NCI-H1105 treated with DMSO at 0.1 percent for 48 hours (cell line): ENCODE measurements around the gene SRGAP3.
A peak's percentile ranks its signal among the peaks of the same experiment; 100 is the strongest.

Source experiments
- DNase-seq: peaks from one replicate; lab custom pipeline; 2025; lab: John Stamatoyannopoulos, UW

SRGAP3 gene

GRCh38 chr3:9081184-9081818, 168.1 kb downstream of the SRGAP3 start:
- no peak for DNase-seq

GRCh38 chr3:9080163-9080562, 169.3 kb downstream of the SRGAP3 start:
- DNase-seq = no peak

DNA sequence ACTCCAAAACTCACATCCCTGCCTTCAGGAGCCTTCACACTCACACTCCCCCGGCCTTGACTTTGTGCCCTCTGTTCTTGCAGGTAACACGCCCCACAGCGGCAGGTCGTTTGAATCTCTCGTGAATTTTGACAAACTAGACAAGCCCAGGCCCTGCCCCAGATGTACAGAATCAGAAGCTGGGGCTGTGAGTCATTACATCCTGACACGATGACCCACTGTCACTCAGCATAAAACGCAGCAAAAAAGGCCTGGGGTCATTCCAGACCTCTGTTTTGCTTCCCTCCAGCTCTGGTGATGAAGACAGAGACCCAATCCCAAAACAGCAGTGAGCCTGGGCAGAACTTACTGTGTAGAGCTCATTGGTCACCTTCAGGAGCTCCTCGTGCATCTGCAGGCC, 169.8 kb downstream of the SRGAP3 start:
- DNase-seq = no peak

DNA sequence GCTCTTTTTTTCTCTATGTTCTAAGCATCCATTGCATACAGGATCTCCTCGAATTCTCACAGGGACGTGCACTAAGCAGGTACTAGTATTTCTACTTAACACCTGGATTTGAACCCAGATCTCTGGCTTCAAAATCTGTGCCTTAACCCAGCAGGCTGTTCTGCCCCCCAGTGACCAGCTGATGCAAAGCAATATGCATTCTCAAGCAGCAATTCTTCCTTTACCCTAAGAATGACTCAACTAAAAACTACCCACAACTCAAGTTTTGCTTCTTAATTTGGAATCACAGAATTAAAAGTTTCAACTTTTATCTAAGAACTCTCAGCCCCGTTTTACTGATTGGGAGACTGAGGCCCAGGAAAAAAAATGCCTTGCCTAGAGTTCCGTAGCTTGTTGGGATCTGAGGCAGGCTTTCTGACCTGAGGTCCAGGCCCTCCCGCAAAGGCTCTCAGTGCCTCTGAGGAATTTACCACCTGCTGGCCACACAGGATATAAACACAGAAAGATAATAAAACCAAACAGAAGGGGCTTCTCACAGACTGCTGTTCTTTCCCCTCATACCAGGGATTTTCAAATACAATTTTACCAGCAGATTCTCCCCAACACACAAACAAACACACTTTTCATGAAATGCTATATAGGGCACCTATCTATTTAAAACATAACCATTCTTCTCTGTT, 170.7 kb downstream of the SRGAP3 start:
- DNase-seq = no peak

DNA sequence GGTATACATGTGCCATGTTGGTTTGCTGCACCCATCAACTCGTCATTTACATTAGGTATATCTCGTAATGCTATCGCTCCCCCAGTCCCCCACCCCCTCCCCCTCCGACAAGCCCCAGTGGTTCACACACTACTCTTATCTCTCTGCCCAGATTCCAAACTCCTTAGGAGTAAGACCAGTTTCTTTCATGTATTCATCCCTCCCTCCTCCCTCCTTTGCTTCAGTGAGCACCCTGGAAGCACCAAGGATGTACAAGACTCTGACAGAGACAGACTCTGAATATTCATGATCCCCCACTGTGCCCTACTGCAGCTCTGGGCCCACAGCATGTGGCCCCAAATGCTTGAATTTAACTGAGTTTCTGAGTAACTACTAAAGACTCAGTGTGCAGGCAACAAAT, 172.4 kb downstream of the SRGAP3 start:
- DNase-seq = no peak

DNA sequence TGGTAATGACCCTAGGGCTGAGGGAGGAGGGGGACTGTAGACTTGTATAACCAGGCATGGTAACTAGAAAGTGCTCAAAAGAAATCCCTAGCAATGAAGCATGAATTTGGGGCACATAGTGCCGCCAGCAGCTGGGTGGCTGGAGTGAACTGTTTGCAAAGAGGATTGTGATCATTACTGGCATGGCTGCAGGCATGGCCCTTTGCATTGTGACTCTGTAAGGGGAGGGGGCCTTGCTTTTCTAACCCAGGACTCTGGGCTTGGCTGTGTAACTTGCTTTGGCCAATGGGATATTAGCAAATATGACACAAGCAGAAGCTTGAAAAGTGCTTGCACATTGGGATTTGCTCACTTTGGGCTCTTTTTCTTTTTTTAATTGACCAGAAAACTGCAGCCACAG, 173.7 kb downstream of the SRGAP3 start:
- DNase-seq = no peak

DNA sequence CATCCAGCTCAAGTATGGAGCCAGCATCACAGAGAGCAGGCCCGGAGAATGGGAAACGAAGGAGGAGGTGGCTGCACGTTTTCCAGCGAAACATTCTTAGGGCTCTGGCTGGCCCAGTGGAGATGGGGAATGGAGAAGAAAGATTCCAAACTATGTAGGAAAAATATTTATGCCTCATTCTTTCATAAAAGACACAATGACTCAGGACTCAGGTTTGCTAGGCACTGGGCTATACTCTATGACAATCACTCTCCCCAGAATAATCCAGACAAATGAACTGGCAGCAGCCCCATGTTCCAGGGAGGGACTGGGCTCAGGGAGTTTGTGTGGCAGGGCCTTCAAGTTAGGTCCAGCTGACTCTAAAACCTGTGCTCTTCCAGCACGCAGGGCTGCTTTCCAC, 175.4 kb downstream of the SRGAP3 start:
- no peak for DNase-seq

DNA sequence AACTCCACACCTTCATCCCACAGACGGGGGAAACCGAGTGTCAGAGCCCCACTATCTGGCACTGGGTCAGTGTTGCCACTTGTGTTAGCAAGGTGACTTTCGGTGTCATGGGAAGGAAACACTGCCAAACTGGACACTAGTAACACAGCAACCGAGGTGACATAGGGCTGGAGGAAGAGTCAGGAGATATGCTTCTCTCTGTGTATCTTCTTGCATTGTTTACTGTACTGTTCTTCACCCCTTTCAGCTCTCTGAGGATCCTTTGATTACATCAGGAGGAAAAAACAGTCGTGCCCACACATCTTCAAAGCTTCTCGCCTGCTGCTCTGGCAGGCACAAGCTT, 176.8 kb downstream of the SRGAP3 start:
- no peak for DNase-seq

DNA sequence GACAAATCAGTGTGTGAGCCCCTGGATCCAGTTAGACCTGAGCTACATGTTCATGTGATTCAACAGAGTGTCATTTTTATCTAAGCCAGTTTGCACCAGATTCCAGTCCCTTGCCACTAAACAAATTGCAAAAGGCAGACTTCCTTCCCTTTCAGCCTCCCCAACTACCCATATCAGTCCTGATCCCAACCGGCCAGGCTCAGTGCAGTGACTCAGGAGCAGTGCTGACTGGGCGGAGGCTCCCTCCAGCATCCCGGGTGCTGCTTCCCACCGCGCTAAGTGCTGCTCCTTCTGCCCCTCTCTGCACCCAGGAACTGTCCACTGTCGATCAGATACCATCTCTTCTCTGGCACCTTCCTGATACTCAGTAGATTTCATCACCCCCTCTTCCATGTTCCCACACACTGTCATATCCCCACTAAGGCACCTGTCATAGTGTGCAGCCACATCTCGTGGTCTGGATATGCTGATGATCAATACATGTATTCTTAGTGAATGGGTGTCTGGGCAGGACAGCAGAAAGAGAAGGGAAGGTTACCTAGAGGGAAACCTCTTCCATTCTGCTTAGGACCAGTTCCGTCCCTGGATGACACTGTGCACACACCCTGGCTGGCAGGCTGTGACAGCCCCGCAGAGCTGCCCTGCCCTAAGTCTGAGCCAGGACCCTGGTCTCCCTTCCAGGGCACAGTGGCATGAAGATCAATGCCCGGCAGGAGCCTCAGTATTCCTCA, 177.3 kb downstream of the SRGAP3 start:
- no peak for DNase-seq

DNA sequence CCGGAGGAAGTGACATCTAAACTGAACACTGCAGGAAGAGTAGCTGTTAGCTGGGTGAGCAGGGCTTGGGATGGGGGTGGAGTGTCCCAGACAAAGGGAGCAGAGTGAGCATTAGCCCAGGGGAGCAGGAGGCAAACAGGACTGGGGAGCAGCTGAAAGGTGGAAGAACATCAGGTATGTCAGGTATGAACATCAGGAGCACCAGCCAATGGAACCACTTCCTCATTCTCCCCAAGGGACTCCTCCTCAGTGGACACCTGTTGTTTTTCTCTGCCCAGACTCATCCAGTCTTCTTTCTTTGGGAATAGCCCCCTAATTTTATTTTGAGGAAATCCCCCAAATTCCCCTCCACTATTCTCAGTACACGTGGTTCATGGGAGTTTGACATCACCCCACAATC, 178.5 kb downstream of the SRGAP3 start:
- no peak for DNase-seq

- DNase-seq = no peak
Observed at GRCh38 chr3:9069971-9070370, 179.5 kb downstream of the SRGAP3 start.

DNA sequence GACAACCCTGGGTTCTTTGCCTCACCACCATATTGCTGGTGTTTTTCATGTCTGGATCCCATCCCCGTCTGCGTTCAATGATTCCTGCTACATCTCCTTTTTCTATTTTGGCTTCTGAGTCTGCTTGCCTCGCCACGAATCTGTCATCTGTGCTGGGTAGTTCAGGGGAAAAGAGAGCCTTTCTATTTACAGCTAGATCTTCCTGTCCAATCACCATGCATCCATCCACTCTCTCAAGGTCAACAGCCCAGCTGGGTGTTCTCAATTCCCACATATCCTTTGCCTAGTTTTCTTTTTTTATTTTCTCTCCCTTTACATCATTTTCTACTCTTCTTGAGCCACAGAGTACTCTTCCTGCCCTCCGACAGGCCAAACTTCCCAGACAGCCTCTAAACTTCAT, 181.4 kb downstream of the SRGAP3 start:
- no peak for DNase-seq

DNA sequence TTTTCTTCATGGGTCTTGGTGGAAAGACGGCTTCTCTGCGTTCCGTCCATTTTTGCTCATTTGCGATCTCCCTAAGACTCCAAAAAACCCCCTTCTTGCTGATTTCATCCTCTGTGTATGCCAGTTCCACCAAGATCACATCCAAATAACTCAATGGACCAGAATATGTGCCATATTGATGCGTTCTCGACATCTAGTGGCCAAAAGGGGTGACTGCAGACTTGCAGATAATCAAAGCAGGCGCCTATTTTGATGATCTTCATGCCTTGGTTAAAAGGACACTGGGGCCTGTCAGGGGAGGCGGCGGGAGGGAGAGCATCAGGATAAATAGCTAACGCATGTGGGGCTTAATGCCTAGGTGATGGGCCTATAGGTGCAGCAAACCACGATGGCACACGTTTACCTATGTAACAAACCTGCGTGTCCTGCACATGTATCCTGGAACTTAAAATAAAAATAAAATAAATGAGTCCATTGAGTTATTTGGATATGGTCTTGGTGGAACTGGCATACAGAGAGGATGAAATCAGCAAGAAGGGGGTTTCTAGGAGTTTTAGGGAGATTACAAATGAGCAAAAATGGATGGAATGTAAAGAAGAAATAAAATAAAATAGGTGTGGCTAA, 182.0 kb downstream of the SRGAP3 start:
- DNase-seq = peak; percentile 29

GRCh38 chr3:9066775-9067174, 182.7 kb downstream of the SRGAP3 start:
- no peak for DNase-seq

DNA sequence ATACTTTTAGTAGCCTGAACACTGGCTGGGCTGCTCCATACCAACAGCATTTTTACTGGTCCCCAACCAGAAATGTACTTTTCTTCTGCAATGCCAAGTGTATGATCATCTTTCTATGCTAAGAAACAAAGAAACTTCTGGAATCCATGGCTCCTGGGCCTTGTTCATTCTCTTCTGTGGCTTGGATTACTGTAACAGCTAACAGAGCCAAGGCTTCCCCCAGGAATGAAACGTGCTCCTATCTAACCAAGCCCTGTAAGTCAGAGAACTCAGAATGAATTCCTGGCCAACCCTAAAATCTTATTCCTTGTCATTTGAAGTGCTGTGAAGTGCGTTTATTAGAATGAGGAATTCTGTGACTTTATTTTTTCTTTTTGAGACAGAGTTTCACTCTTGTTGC, 183.3 kb downstream of the SRGAP3 start:
- no peak for DNase-seq

DNA sequence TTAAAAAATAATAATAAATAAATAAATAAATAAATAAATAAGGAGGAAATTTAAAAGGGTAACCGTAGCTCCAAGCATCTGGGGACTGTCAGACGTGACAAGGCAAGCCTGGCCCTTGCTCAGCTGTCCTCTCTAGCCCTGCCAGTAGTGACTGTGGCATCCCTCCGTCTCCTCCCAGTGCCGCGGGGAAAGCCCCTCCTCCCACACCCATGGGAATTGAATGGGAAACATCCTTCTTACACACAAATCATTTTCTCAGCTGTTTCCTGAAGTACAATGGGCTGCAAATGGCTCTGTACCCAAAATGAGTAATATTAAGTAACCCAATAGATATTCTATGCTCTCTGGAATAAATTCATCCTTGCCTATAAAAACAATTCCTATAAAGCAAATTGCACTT, 184.6 kb downstream of the SRGAP3 start:
- DNase-seq = no peak

DNA sequence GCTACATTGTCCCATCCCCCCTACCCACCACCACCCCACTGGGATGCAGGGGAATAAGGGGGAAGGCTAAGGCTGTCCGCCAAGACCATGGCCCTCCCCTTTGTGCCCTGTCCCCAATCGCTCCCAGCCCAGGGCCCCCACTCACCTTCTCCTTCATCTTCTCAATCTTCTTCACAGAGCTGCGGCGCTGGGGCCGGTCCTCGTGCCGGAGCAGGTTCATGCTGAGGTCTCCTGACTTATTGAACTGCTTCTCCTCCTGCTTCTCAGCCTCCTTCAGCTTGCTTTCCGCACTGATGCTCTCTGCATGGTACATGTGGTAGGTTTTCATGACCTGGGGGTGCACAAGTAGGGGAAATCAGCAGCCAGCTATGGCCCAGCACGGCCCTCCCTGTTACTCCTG, 185.2 kb downstream of the SRGAP3 start:
- no peak for DNase-seq

DNA sequence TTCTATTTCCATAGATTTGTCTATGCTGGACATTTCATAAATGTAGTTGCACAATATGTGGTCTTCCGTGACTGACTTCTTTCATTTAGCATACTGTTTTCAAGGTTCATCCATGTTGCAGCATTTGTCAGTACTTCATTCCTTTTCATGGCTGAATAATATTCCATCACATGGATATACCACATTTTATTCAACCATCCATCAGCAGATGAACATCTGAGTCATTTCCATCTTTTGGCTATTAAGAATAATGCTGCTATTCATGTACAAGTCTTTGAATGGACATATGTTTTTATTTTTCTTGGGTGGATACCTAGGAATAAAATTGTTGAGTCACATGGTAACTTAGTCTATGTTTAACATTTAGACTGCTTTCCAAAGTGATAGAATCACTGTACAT, 186.9 kb downstream of the SRGAP3 start:
- DNase-seq = no peak

- no peak for DNase-seq
Observed at GRCh38 chr3:9061634-9062033, 187.8 kb downstream of the SRGAP3 start.

DNA sequence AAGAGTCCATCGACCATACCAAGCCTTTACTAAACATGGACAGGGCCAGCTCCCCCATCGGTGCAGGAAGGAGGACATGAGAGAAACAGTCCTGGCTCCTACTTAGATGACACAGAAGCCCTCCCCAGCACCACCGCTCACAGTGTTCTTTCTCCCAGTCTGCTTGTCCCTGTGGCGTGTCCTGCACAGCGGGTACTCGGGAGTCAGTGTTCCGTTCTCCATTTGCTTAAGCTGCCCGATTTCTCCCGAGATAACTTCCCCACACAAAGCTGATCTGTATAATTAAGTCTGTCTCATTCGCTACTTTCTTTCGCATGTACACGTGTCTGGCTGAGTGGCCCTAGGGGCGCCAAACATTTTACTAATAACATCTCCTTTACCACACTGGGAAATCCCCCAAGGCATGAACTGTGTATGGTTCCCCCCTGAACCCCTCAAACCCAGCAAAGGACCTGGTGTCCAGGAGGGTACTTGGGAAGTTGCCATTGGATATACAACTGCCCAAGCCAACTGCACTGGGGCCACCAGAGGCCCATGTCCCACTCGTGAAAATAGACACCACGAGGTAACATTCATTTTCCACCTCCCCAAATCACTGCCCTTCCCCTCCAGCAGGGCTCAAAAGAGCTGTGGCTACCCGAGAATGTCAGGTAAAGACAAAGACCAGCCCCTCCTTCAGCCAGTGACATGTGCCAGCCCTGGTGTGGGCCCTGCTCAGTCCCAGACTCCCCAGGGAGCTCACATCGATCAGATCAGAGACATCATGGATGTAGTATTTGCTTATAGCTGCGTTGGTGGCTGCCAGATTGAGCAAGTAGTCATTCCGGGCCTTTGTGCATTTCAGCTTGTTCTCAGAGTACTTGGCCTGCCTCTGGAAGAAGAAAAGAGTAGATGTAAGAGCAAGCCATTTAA, 189.7 kb downstream of the SRGAP3 start:
- DNase-seq = no peak

DNA sequence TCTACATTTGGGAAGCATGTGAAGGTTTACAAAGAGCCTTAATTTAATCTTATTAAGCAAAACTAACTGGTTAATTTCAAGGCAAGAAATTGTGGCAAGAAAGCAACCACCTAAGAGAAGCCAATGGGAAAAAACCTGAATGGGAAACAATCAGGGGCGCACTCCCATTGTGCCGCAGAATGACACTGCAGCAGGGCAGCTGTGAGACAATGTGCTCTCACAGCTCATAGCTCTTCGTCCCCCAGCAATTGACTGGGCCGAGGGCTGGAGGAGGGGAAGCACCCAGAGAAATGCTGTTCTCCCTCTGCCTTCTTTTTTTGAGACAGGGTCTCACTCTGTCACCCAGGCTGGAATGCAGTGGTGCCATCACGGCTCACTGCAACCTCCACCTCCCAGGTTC, 192.9 kb downstream of the SRGAP3 start:
- DNase-seq = no peak
